Caco-2 (cell line): ENCODE data around the gene BANK1. TPM values are rescaled to one million over a fixed set of nuclear protein-coding genes. Genes with fewer than 3 reads are reported as not detected.

Experiments used
- BruUV-seq: library from RNA; stranded (reverse); fragments of 400-500 nt; replicated peaks from 2 replicates; lab custom pipeline; 2021; lab: Mats Ljungman, UMichigan
- CTCF ChIA-PET: fragments of 300-600 bp; sonication (Branson Sonifier 250); formaldehyde crosslinking; loops from one replicate; lab custom pipeline; 2022; ENCODE audit warnings: antibody characterized with exemption; lab: Charles Lee
- POLR2A ChIA-PET: fragments of 300-600 bp; sonication (Branson Sonifier 250); formaldehyde crosslinking; loops from one replicate; lab custom pipeline; 2022; ENCODE audit warnings: antibody characterized with exemption; lab: Charles Lee
- DNase-seq, 2 experiments: peaks; one replicate each; pipeline versions ENCODE4 v3.0.0 to v3.0.0-alpha.2; 2020 to 2022
- H3K27me3 ChIP-seq: replicated peaks from 2 replicates; pipeline ENCODE4 v1.6.0; 2011; ENCODE audit warnings: low read length; ENCODE audit not compliant: control insufficient read depth, insufficient read depth
- H3K36me3 ChIP-seq: 2 replicates; pipeline ENCODE4 v1.5.1; 2011; ENCODE audit warnings: low read length; ENCODE audit not compliant: control insufficient read depth, insufficient read depth
- H3K4me1 ChIP-seq: fragments of 250-450 bp; sonication (Bioruptor Pico); 2 replicates; pipeline ENCODE4 v1.5.1; 2020; ENCODE audit warnings: mild to moderate bottlenecking
- H3K4me3 ChIP-seq: 2 replicates; pipeline ENCODE4 v1.5.1; 2011; ENCODE audit warnings: low read depth, mild to moderate bottlenecking, control low read depth, low read length
- H3K9me3 ChIP-seq: fragments of 250-450 bp; sonication (Bioruptor Pico); 2 replicates; pipeline ENCODE4 v1.5.1; 2020; ENCODE audit warnings: mild to moderate bottlenecking, moderate library complexity
- H3K27ac Mint-ChIP-seq: one replicate; pipeline ENCODE4 v1.8.0; 2022; ENCODE audit warnings: mixed read lengths; ENCODE audit not compliant: unreplicated experiment
- H3K27me3 Mint-ChIP-seq: one replicate; pipeline ENCODE4 v1.8.0; 2022; ENCODE audit warnings: mixed read lengths; ENCODE audit not compliant: insufficient read depth, unreplicated experiment
- H3K36me3 Mint-ChIP-seq: one replicate; pipeline ENCODE4 v1.8.0; 2022; ENCODE audit warnings: mild to moderate bottlenecking, mixed read lengths; ENCODE audit not compliant: insufficient read depth, unreplicated experiment
- H3K4me1 Mint-ChIP-seq: one replicate; pipeline ENCODE4 v1.8.0; 2022; ENCODE audit warnings: low read depth, mixed read lengths; ENCODE audit not compliant: unreplicated experiment
- H3K4me3 Mint-ChIP-seq: one replicate; pipeline ENCODE4 v1.8.0; 2022; ENCODE audit warnings: mild to moderate bottlenecking, moderate library complexity, mixed read lengths; ENCODE audit not compliant: unreplicated experiment
- H3K9me3 Mint-ChIP-seq: one replicate; pipeline ENCODE4 v1.8.0; 2022; ENCODE audit warnings: mixed read lengths; ENCODE audit not compliant: unreplicated experiment
- CTCF ChIP-seq, 2 experiments: fragments of 200-600 bp in 1 of 2; IDR thresholded peaks; 1 replicate in 1 of 2; 2 replicates in 1 of 2; pipeline versions ENCODE4 v1.5.1 to v1.8.0; 2011 to 2022; ENCODE audit warnings: antibody characterized with exemption in 1 of 2, control low read depth in 1 of 2, inconsistent platforms in 1 of 2, low read depth in 1 of 2, low read length in 1 of 2, mild to moderate bottlenecking in 1 of 2, moderate library complexity in 1 of 2; ENCODE audit not compliant: insufficient read depth in 1 of 2, severe bottlenecking in 1 of 2, unreplicated experiment in 1 of 2
- intact Hi-C: fragments of 100-400 bp; cut with micrococcal nuclease; formaldehyde crosslinking; loops from one replicate; pipeline ENCODE4 v1.10.0; 2022; ENCODE audit not compliant: unreplicated experiment
- total RNA-seq: library from RNA; stranded (reverse); gene quantifications from 2 replicates; pipeline ENCODE4 v1.2.3, GENCODE V29; 2022

Gene BANK1
- total RNA-seq, 1 experiment from 2014 or later = 5.7 TPM

GRCh38 chr4:101954351-101954750 is 163.8 kb downstream of the BANK1 start:
- Mint-ChIP-seq H3K9me3 (no peaks in the 10 kb centered on the region), H3K4me3 (peak overlapping the region; percentile 50), H3K27ac (peak overlapping the region; percentile 96), H3K27me3 (no peaks in the 10 kb centered on the region), H3K4me1 (peaks cover 19% of the 10 kb centered on the region), H3K36me3 (peaks cover 8% of the 10 kb centered on the region)
- no peak for DNase-seq
- TSS peak; percentile 95 for BruUV-seq
- intact Hi-C loops = loop anchor here (1.0 to 10.0 kb wide), 3 partner anchors 16 to 180 kb away; no protein-coding TSS in a partner anchor
- CTCF ChIA-PET = no interaction called here
- POLR2A ChIA-PET = no interaction called here
- no peaks in the 10 kb centered on the region for H3K27me3 ChIP-seq
- no peak overlapping the region for H3K4me3 ChIP-seq
- H3K36me3 ChIP-seq = no peaks in the 10 kb centered on the region
- H3K4me1 ChIP-seq = peaks cover 43% of the 10 kb centered on the region
- H3K9me3 ChIP-seq = no peaks in the 10 kb centered on the region
- no peak for TF ChIP-seq CTCF (IDR thresholded peaks at IDR 0.05; ENCODE audit: insufficient read depth in 1 of 2, low read depth in 1 of 2, low read length in 1 of 2, severe bottlenecking in 1 of 2, unreplicated experiment in 1 of 2)

GRCh38 chr4:101954975-101955678 is 164.6 kb downstream of the BANK1 start:
- no peak overlapping the region for H3K4me3 ChIP-seq
- intact Hi-C loops = loop anchor here (1.0 to 10.0 kb wide), 3 partner anchors 16 to 180 kb away; no protein-coding TSS in a partner anchor
- Mint-ChIP-seq H3K4me3 (no peak overlapping the region), H3K27me3 (no peaks in the 10 kb centered on the region), H3K9me3 (no peaks in the 10 kb centered on the region), H3K36me3 (peaks cover 8% of the 10 kb centered on the region), H3K4me1 (peaks cover 20% of the 10 kb centered on the region), H3K27ac (peak overlapping the region; percentile 96)
- no peaks in the 10 kb centered on the region for H3K27me3 ChIP-seq
- CTCF ChIA-PET = no interaction called here
- no peak for TF ChIP-seq CTCF (IDR thresholded peaks at IDR 0.05; ENCODE audit: insufficient read depth in 1 of 2, low read depth in 1 of 2, low read length in 1 of 2, severe bottlenecking in 1 of 2, unreplicated experiment in 1 of 2)
- POLR2A ChIA-PET = no interaction called here
- H3K4me1 ChIP-seq = peaks cover 43% of the 10 kb centered on the region
- H3K36me3 ChIP-seq = no peaks in the 10 kb centered on the region
- H3K9me3 ChIP-seq = no peaks in the 10 kb centered on the region
- BruUV-seq = no TSS peak
- DNase-seq = no peak

GRCh38 chr4:101956068-101956825 is 165.7 kb downstream of the BANK1 start:
- peaks cover 8% of the 10 kb centered on the region for H3K36me3 Mint-ChIP-seq
- no peak overlapping the region for H3K4me3 Mint-ChIP-seq
- intact Hi-C loops = loop anchor here (10.0 kb wide), 1 partner anchor 181 kb away; no protein-coding TSS in a partner anchor
- DNase-seq = no peak
- ChIA-PET POLR2A (no interaction called here), CTCF (no interaction called here)
- no peaks in the 10 kb centered on the region for H3K27me3 Mint-ChIP-seq
- no peaks in the 10 kb centered on the region for H3K36me3 ChIP-seq
- no peaks in the 10 kb centered on the region for H3K9me3 ChIP-seq
- H3K9me3 Mint-ChIP-seq = no peaks in the 10 kb centered on the region
- peaks cover 25% of the 10 kb centered on the region for H3K4me1 Mint-ChIP-seq
- no peak for TF ChIP-seq CTCF (IDR thresholded peaks at IDR 0.05; ENCODE audit: insufficient read depth in 1 of 2, low read depth in 1 of 2, low read length in 1 of 2, severe bottlenecking in 1 of 2, unreplicated experiment in 1 of 2)
- no peaks in the 10 kb centered on the region for H3K27me3 ChIP-seq
- H3K4me1 ChIP-seq = peaks cover 33% of the 10 kb centered on the region
- no peak overlapping the region for H3K4me3 ChIP-seq
- no TSS peak for BruUV-seq
- no peak overlapping the region for H3K27ac Mint-ChIP-seq
